ENCODE data around the gene CCDC200. TPM values are rescaled to one million over a fixed set of nuclear protein-coding genes. Genes with fewer than 3 reads are reported as not detected.

CCDC200 gene
- total RNA-seq, 1 donor from 2014 or later, result 0.47 TPM

Other genes starting within 250 kb of the CCDC200 start
- gene PTGES3L, start 248.5 kb downstream of the CCDC200 start, total RNA-seq, result 0.63 and 0.81 TPM in 2 replicates
- 17.4 and 17.8 TPM in 2 replicates for gene RUNDC1, start 248.1 kb downstream of the CCDC200 start, total RNA-seq
- gene RPL27, start 230.2 kb downstream of the CCDC200 start, total RNA-seq, result 816 and 851 TPM in 2 replicates
- gene IFI35, start 221.8 kb downstream of the CCDC200 start, total RNA-seq, result 152 and 171 TPM in 2 replicates
- 10.7 and 11.6 TPM in 2 replicates for gene VAT1, start 206.2 kb downstream of the CCDC200 start, total RNA-seq
- not detected in 2 replicates for gene RND2, start 203.4 kb downstream of the CCDC200 start, total RNA-seq
- 50.7 and 56.5 TPM in 2 replicates for gene BRCA1, start 103.3 kb downstream of the CCDC200 start, total RNA-seq
- 65.7 and 69.1 TPM in 2 replicates for gene NBR1, start 57.4 kb downstream of the CCDC200 start, total RNA-seq
- gene TMEM106A, start 16.7 kb downstream of the CCDC200 start, total RNA-seq, result 18.0 and 20.6 TPM in 2 replicates
- gene RNU2-1, start 5.4 kb upstream of the CCDC200 start, total RNA-seq, result 6,239 and 6,244 TPM in 2 replicates
- gene ARL4D, start 170.4 kb upstream of the CCDC200 start, total RNA-seq, result 3.8 and 5.0 TPM in 2 replicates

Measured in T-helper 1 cell treated with Interleukin-12 subunit alpha and Interleukin-12 subunit beta and Interleukin-4 antibody, amounts not matched to agents 30 ng/mL and 1 ng/mL, for 36 hours (primary cell).